DMS79 treated with DMSO at 0.1 percent for 48 hours (cell line): ENCODE data around the gene HLCS.
A peak's percentile ranks its signal among the peaks of the same experiment; 100 is the strongest.

Experiments used
- DNase-seq: peaks from one replicate; lab custom pipeline; 2025; lab: John Stamatoyannopoulos, UW

Gene HLCS

GRCh38 chr21:36881228-36881627 is 85.2 kb downstream of the HLCS start:
- DNase-seq, result no peak

DNA sequence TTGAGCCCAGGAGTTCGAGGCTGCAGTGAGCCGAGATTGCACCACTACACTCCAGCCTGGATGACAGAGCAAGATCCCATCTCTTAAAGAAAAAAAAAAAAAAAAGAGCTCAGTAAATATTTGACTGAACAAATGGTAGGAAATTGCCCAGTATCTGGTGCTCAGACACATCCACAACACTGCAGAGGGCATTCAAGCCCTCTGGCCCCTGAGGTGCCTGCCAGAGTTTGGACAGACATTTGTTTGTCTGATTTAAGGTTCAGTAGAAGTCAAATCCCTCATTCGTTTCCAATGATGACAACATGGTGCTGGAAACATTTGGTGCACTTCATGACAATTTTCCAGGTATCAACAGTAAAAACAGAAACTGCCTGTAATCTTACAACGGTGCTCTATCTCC is 86.6 kb downstream of the HLCS start:
- no peak for DNase-seq

- no peak for DNase-seq
These were observed 88.7 kb downstream of the HLCS start for GRCh38 chr21:36877741-36878140.

GRCh38 chr21:36874665-36875064 is 91.8 kb downstream of the HLCS start:
- DNase-seq, result no peak

GRCh38 chr21:36873513-36873912 is 93.0 kb downstream of the HLCS start:
- no peak for DNase-seq

DNA sequence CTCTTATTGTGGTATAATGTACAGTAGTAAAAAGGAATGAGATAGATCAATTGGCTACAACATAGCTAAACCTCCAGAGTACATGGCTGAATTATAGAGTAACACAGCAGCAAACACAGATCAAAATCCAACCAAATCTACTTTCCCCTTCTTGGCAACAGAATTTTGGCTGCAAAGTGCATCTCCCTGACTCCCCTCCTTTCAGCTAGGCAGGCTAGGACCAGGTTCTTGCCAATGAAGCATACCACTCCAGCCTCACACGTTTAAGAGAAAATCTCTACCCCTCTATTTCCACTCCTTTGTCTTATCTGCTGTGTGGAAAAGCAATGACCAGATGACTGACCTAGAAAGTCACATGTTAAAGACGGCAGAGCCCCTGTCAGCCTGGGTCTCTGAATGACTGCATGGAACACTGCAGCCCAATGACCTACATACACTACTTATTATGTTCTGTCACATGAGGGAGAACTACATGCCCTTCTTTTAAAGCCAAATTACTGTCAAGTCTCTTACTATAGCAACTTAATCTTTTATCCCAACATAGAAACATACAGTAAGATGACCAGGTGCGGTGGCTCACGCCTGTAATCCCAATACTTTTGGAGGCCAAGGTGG is 99.1 kb downstream of the HLCS start:
- DNase-seq, result no peak

GRCh38 chr21:36866419-36866818 is 100.0 kb downstream of the HLCS start:
- DNase-seq, result no peak

GRCh38 chr21:36864974-36865373 is 101.5 kb downstream of the HLCS start:
- DNase-seq, result no peak

DNA sequence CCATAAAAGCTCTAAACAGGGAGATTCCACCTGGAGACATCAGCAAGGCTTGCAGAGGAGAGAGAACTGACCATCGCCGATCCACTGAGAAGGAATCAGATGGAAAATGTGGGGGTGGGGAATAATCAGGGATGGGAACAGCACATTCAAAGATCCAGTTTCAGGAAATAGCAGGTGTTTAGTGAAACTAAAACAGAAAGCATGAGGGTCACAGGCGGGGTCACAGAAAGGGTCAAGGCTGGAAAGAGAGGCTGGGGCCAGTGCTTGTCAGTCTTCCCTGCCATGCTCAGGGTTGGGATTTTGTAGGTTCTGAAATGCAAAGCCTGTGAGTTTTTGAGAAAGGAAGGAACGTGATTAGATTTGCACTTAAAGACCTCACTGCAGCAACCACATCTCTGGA is 103.2 kb downstream of the HLCS start:
- DNase-seq, result no peak

GRCh38 chr21:36861595-36862323 is 104.7 kb downstream of the HLCS start:
- DNase-seq, result no peak

- no peak for DNase-seq
These were observed 105.5 kb downstream of the HLCS start for GRCh38 chr21:36860736-36861594.

GRCh38 chr21:36859744-36860501 is 106.5 kb downstream of the HLCS start:
- no peak for DNase-seq

- no peak for DNase-seq
These were observed 108.0 kb downstream of the HLCS start for GRCh38 chr21:36858320-36858957.

- no peak for DNase-seq
These were observed 109.8 kb downstream of the HLCS start for GRCh38 chr21:36856643-36857042.

GRCh38 chr21:36854391-36854790 is 112.1 kb downstream of the HLCS start:
- peak; percentile 8 for DNase-seq

GRCh38 chr21:36852864-36853263 is 113.6 kb downstream of the HLCS start:
- DNase-seq, result no peak

- DNase-seq, result no peak
These were observed 114.2 kb downstream of the HLCS start for GRCh38 chr21:36852293-36852692.

DNA sequence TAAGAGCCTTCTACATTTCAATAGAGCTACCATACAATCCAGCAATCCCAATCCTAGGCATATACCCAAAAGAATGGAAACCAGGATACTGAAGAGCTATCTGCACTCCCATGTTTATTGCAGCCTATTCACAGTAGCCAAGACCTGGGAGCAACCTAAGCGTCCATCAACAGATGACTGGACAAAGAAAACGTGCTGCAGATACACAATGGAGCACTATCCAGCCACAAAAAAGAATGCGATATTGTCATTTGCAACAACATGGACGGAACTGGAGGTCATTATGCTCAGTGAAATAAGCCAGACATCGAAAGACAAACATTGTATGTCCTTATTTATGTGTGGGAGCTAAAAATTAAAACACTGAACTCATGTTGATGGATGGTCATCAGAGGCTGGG is 115.3 kb downstream of the HLCS start:
- DNase-seq, result no peak

DNA sequence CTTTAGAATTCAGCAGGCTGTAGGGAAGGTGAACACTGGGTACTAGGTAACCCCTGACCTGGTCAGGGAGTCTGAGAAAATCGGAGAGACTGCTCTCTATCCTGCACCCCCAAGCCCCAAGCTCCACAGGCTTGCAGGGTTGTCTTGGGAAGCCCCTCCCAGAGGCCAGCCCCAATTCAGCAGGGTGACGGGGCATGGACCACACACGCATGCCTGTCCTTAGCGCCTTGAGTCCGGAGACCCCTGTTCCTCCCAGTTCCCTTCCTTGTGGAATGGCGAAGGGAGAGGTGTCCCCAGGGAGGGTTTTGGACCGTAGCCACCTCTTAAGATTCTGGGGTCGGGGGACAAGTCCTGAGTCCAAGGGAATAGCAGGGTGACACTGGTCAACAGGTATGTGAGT is 116.1 kb downstream of the HLCS start:
- no peak for DNase-seq

DNA sequence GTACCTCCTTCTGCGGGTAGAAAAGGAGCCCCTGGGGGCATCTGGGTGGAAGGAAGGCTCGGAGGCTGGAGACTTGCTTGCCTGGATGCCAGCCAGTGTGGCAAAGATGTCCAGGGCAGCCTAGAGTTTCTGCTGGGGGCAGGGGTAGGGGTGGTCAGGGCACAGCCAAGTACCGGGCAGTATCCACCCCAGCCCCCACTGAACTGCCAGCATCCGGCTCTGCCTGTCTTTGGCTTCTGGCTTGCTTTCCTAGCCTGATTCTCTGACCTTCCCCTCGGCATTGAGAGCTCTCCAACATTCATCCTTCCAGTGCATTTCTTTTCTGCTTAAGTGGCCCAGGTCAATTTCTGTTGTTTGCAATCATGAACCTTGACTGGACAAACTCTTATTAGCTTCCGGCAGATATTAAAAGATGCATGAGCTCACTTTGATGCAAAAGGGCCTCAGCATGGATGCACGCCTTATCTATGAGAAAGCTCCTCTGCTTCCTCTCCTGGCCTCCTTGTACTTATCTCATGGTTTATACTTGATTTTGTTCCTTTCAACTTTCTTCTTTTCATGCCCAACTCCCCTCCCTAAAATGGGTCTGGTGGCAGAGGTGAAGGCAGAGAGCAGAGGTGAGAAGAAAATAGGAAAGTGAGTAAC is 116.9 kb downstream of the HLCS start:
- DNase-seq, result peak; percentile 74

DNA sequence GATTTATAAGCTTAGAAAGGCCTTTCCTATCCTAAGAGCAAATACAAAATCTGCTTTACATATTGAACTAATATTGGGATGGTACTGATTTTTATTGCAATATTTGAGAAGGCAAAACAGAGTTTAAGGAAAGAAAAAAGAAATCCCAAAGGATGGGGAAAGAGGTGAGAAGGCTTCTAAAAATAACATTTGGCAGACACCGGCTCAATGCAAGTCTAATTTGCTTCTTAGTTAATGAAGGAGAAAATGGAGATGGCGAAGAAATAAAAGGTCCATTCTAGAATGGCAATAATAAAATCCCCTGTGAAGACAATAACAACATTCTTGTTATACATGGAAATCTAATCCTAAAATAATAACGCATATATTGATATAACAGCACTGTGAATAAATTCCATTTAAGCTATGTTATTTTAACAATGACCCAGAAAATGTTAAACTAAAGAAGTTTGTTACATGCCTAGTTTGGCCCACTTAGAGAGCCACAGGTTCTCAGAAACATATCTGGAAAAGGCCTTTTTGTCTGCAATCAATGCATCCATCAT is 117.7 kb downstream of the HLCS start:
- no peak for DNase-seq
